Activated T-cell treated with anti-CD3 and anti-CD28 coated beads for 24 hours (primary cell): ENCODE measurements around the gene UGGT2.
"Not testable (repeated sequence)": the region's sequence is repeated elsewhere in the genome, so short reads cannot be mapped to it uniquely, and the experiment has no call there.

Experiments
- DNase-seq: peaks from one replicate; pipeline ENCODE4 v3.0.0-alpha.2; 2020; ENCODE audit warnings: low read depth

The UGGT2 gene

GRCh38 chr13:95970878-95971277 lies 82.3 kb downstream of the UGGT2 start:
- DNase-seq, result no peak

- DNase-seq, result no peak
Observed at GRCh38 chr13:95968906-95969305, 84.3 kb downstream of the UGGT2 start.

GRCh38 chr13:95957331-95957730 lies 95.9 kb downstream of the UGGT2 start:
- DNase-seq, result no peak

- no peak for DNase-seq
Observed at GRCh38 chr13:95956589-95957148, 96.5 kb downstream of the UGGT2 start.

- DNase-seq, result no peak
Observed at GRCh38 chr13:95955719-95956118, 97.5 kb downstream of the UGGT2 start.

GRCh38 chr13:95955255-95955654 lies 97.9 kb downstream of the UGGT2 start:
- DNase-seq, result no peak

- DNase-seq, result no peak
Observed at GRCh38 chr13:95954266-95954665, 98.9 kb downstream of the UGGT2 start.

- DNase-seq, result no peak
Observed at GRCh38 chr13:95950103-95950502, 103.1 kb downstream of the UGGT2 start.

- no peak for DNase-seq
Observed at GRCh38 chr13:95948656-95949055, 104.5 kb downstream of the UGGT2 start.

GRCh38 chr13:95937714-95938320 lies 115.4 kb downstream of the UGGT2 start:
- no peak for DNase-seq

GRCh38 chr13:95931300-95932025 lies 121.7 kb downstream of the UGGT2 start:
- DNase-seq, result no peak

- DNase-seq, result no peak
Observed at GRCh38 chr13:95929430-95929829, 123.8 kb downstream of the UGGT2 start.

GRCh38 chr13:95928367-95928906 lies 124.8 kb downstream of the UGGT2 start:
- not testable (repeated sequence) for DNase-seq

- no peak for DNase-seq
Observed at GRCh38 chr13:95926231-95926630, 127.0 kb downstream of the UGGT2 start.

- DNase-seq, result no peak
Observed at GRCh38 chr13:95924389-95924994, 128.7 kb downstream of the UGGT2 start.

GRCh38 chr13:95921485-95921884 lies 131.7 kb downstream of the UGGT2 start:
- no peak for DNase-seq

GRCh38 chr13:95920485-95920884 lies 132.7 kb downstream of the UGGT2 start:
- no peak for DNase-seq

- DNase-seq, result no peak
Observed at GRCh38 chr13:95918860-95919259, 134.3 kb downstream of the UGGT2 start.

GRCh38 chr13:95914991-95915501 lies 138.2 kb downstream of the UGGT2 start:
- DNase-seq, result no peak

GRCh38 chr13:95906999-95907398 lies 146.2 kb downstream of the UGGT2 start:
- DNase-seq, result no peak

- DNase-seq, result no peak
Observed at GRCh38 chr13:95903569-95903968, 149.6 kb downstream of the UGGT2 start.

GRCh38 chr13:95902741-95903140 lies 150.5 kb downstream of the UGGT2 start:
- no peak for DNase-seq

- DNase-seq, result no peak
Observed at GRCh38 chr13:95898256-95898655, 154.9 kb downstream of the UGGT2 start.
